Measurements from ENCODE around the gene PGLYRP2.

- no peak for TF ChIP-seq CTCF (IDR thresholded peaks at IDR 0.05; ENCODE audit: low read depth, low read length, poor library complexity, severe bottlenecking)
- TF ChIP-seq EZH2phosphoT487 (IDR thresholded peaks at IDR 0.05; ENCODE audit: borderline replicate concordance, low read length) = no peak
These were observed 22.2 kb downstream of the PGLYRP2 start for GRCh38 chr19:15456871-15457700.

Measured in DOHH2 (cell line).